SIG-M5 treated with dmso at 0.1 percent for 504 hours (cell line): ENCODE data around the gene RXRA.

Experiments used
- DNase-seq: peaks from one replicate; lab custom pipeline; 2025; ENCODE audit not compliant: unreplicated experiment; lab: John Stamatoyannopoulos, UW

The RXRA gene

DNA sequence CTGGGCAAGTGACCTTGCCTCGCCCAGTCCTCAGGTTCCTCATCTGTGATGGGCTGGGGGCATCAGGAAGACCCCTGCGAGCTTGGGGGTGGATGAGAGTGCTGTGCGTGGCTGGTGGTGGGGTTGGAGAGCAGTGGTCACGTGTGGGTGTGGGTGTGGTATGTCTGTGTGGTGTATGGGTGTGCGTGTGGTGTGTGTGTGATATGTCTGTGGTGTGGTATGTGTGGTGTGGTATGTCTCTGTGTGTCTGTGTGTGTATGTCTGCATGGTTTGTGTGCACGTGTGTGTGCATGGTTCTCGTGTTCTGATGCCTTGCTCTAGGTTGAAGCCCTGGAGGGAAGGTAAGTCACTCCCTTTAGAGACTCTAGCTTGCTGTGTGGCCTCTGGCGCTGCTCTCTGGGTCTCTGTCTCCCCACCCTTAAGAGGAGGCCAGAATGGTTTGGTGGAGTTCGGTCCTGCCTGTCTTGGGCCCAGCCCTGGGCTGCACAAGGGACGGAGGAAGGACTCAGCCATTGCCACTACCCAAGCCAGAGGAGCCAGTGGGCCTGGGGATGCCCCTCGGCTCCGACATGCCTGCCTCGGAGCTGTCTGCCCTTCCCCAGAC, 87.0 kb downstream of the RXRA start:
- DNase-seq = no peak

DNA sequence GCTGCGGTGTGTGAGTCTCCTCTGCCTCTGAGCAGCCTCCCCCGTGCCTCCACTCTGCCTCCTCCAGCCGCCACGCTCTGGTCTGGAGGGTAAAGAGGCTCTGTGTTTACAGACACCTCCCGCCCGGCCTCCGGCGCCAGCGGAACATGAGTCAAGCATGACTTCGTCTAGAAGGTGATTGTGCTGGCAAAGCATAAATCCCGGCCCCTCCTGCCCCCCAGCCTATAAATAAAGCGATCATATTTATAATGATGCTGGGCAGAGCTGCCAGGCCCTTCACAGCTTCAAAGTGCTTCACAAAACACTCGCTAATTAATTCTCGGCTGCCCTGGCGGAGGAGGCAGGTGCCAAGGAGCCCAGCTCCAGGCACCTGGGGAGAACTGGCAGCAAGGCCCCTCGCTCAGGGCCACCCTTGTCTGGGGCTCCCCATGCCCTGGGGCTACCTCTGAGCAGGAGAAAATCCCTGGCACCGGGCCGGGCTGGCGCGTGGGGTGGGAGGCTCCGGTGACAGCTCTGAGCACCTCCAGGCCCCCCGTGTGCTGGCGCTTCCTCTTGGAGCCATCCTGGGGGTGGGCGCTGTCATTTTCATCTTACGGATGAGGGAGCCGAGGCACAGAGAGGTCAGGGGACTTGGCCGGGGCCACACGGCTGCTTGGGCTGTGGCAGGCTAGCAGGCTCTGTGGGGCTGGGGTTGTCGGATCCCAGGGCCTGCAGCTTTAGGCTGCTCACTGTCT, 87.8 kb downstream of the RXRA start:
- no peak for DNase-seq

DNA sequence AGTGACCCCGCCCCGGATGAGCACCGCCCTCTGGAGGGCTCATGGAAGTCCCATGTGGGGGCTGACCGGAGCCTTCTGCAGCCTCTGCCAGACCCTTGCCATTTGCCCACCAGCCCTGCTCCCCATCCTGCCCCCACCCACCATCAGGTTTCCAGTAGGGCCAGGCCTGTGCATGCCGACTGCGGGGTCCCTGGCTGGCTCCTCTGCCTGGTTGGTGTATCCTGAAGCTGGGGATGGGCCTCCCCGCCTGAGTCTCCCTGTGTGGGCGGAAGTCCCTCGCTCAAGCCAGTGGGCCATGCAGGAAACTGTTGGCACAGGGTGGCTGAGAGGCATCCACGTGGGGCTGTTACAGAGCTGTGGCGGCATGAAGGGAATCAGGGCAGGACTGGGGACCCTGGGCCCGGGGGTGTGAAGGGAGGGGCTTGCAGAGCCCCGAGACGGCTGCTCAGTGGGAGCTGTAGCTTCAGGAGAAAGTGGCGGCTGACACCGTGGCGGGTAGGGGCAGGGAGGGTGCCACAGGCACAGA, 88.7 kb downstream of the RXRA start:
- no peak for DNase-seq

DNA sequence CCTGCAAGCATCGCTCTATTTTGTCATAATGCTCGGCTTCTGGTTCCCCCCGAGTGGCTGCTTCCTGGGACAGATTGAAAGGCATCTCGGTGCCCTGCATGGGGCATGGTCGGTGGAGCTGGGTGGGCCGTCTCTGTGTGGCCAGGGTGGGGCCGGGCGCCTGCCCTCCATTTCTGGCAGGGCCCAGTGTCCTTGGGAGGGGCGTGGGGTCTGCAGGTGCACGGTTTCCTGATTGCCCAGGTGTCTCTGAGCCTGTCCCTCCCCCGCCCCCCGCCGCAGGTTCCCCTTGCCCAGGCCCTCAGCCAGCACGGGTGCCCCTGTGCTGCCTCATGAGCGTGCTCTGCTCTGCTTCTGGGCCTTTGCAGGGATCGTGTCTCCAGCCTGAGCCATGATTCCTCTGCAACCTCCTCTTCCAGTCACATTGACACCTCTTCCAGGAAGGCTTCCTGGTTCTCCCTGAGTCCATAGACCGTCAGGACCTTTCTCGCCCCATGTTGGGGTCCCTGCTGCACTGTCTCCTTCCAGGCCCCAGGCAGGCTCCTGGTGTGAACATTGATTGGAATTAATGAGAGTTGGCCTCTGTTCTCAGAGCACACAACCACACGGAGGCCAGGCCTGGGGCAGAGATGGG, 90.2 kb downstream of the RXRA start:
- DNase-seq = no peak

DNA sequence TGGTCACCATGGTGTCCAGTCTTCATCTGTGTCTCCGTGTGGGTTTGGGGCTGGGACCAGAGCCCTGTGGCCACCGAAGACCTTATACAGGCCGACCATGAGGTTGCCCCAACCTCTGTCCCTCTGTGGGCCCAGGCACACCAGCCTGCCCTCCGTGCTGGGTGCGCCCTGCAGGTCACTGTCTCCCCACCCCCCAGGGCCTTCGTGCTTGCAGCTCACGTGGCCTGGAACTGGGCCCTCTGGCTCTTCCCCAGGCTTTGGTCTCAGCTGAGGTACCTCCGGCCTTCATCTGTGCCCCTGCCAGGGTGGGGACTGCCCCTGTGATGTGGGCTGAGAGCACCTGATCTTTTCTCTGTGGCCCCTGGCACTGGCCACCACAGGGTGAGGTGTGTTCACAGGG, 92.1 kb downstream of the RXRA start:
- no peak for DNase-seq

DNA sequence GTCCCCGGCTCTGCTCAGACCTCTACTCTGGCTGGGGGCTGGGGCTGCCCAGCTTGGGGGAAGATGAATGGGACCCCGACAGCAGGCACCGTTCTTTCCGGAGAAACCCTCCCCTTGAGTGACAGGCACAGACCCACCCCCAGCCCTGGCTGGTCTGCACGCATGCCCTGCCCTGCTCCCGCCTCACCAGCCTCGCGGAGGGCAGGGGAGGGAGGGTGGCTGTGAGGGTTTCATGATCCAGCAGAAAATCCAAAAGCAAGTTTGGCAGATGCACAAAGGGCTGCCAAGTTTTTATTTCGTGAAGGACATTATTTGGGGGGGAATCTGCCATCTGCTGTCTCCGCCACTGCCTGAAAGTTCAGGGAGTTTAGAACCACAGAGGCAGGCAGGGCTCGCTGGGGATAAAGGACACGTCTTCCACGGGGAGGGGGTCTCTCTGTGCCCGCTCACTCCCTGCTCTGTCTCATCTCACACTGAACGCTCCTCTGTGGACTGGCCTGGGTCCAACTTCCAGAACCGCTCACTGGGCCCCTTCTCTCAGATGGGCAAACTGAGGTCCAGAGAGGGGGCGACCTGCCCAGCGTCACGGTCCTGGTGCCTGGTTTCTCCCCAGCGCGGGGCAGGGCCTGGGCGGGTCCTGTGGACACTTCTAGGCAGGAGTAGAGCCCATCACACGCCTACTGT, 92.9 kb downstream of the RXRA start:
- no peak for DNase-seq

DNA sequence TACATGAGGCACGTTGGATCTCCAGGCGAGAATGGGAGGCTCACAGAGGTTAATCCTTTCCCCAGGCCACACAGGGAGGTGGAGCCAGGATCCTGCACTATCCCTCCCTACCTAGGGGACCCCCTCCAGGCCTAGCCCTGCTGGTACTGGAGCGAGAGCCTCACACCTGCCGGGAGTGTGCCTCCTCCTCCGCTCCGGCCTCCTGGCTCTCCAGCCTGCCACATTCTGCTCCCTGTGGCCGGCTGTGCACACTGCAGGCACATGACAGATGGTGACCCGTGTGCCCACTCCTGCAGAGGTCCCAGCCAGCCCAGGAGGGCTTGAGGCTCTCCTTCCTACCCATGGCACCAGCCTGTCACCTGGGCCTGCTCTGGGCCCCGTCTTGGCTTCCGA, 93.4 kb downstream of the RXRA start:
- DNase-seq = no peak

DNA sequence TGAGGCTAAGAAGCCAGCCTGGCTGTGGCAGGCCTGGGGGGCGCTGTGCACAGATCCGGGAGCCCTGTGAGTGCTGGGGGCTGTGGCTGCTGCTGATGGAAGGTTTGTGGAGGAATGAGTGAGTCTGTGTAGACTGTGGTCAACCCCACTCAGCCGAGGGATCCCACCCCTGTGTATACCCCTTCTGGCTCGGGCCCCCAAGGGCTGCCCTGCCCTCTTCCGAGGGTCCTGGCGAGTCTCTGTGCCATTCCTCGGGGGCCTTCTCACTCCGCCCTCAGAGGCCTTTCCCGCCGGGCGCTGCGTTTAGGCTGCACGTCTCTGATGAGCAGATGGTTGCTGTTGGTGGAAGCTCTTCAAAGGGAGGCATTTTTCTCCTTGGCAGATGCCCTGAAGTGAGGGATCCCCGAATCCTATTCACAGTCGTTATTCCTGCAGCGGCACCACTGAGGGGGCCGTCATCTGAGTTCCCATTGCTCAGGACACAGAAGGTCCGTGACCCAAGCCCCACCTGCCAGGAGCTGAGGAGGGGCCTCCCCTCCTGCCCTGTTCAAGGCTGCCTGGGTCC, 94.1 kb downstream of the RXRA start:
- no peak for DNase-seq

DNA sequence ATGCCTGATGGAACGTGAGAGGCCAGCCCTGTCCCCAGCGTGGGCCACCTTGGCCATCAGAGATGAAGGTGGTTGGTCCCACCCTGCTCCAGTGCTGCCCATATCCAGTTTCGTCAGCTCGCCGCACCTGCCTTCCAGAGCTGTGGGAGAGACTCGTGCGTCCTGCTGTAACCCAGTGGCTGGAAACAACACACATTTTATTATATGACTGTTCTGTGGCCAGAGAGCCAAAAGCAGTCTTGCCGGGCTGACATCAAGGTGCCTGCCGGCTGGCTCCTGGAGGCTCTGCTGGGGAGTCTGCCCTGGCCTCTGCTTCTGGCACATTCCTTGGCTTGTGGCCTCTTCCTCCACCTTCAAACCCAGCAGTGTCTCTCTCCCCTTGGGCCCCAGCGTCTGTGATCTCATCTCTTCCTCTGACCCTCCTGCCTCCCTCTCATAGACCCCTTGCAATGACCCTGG, 94.7 kb downstream of the RXRA start:
- DNase-seq = no peak

DNA sequence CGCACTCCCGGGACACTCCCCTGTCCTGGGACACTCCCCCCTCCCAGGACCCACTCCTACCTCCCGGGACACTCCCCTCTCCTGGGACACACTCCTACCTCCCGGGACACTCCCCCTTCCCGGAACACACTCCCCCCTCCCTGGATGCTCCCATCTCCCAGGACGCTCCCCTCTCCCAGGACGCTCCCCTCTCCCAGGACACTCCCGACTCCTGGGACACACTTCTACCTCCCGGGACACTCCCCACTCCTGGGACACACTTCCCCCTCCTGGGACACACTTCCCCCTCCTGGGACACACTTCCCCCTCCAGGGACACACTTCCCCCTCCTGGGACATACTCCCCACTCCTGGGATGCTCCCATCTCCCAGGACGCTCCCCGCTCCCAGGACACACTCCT, 95.6 kb downstream of the RXRA start:
- DNase-seq = no peak

DNA sequence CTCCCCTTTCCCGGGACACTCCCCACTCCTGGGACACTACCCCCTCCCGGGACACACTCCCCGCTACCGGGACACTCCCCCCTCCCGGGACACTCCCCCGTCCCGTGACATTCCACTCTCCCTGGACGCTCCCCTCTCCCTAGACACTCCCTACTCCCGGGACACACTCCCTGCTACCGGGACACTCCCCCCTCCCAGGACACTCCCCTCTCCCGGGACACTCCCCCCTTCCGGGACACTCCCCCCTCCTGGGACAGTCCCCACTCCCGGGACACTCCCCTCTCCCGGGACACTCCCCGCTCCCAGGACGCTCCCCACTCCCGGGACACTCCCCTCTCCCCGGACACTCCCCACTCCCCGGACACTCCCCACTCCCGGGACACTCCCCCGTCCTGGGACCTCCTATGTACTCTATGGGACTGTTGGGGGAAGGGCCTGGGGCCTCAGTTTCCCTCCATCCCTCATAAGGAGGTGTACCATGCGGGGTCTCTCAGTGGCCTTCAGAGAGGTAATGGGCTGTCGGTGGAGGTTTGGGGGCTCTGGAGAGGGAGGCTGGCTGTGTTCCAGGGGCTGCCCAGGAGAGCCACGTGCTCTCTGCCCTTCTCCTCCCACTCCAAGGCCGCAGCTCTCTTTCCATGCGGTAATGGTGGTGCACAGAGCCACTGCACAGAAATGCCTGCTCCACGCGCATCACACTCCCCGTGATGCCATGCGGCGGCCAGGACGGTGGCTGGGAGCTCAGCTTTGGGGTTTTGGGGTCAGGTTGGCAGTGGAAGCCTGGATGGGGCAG, 96.2 kb downstream of the RXRA start:
- DNase-seq = no peak

DNA sequence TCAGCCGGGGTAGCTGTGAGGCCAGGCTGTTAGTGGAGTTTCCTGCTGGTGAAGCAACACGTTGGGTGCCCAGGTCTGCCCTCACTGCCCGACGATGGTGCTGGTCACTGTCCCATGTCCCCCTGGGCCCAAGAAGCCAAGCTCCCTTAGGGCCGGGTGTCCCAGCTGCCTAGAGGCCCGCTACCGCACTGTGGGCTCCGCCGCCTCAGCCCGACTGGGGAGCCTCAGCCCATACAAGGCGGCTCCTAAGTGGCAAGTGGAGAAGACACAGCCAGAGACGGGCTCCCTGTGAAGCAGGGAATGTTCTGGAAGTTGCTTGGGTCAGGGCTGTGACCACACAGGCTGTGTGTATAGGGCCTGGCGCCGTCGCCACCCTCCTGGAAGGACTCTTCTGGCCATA, 96.9 kb downstream of the RXRA start:
- DNase-seq = no peak

DNA sequence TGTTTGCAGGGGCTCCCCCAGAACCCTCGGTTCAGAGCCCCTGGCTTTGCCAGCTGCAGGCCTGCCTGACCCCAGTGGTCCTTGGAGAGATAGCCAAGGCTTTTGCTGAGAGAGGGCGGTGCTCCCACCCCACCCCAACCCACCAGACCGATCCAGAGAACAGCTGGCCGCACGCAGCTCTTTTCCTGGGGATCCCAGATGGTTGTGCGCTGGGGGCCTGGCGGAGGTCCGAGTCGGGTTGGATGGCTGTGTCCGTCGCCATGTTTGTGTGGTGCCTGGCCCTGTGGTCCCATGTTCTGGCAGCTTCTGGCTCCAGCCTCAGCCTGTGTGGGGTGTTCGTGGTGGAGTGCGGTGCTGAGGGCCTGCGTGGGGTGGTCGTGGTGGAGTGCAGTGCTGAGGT, 97.5 kb downstream of the RXRA start:
- no peak for DNase-seq

DNA sequence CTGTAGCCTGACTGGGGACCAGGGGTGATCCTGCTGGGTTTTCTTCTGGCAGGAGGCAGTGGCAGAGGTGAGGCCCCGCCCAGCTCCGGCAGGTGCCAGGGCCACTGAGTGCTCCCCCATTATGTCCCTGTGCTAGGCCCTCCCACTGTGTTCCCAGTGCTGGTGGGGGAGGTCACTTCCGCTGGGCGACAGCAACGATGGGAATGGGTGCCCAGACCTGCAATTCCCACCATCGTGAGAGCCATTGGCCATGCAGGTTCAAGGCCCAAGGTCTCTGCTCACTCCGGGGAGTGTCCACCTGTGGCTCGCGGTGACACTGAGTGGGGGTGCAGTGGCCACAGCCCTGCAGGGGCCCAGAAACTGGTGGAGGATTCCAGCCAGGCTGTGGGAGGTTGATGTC, 98.6 kb downstream of the RXRA start:
- DNase-seq = no peak

DNA sequence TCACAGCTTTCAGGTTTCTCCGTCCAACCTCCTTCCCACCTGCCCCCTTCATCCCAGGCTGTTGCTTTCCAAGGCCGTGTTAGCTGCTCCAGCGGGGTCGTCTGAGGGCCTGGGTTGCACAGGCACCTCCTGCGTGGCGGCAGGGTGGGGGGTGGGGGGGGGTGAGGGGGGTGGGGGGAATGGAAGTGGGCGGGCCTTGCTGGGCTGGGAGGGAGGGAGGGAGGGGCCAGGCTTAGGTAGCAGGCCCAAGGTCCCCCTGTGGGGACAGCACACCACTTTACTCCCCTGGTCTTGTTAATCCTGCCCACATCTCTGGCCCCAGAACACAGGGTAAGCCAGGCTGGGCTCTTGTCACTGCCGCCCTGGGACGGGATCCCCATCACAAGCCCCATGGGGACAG, 99.1 kb downstream of the RXRA start:
- no peak for DNase-seq

DNA sequence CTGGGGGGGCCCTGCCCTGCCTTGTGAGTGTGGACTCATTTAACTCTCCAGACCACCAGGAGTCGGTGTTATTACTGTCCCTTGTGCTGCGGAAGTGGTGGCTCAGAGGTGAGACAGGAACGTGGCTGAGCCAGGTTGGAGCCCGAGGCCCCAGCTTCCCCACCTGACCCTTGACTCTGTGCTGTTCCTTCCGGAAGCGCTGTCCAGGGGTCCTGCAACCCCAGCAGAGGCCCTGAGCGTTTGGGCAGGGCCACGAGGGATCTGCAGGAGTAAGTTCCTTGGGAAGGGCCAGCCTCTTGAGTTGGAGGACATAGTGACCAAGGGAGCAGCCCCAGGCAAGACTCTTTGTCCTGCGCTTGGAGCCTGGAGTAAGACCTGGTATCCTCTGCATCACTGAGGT, 99.6 kb downstream of the RXRA start:
- no peak for DNase-seq

DNA sequence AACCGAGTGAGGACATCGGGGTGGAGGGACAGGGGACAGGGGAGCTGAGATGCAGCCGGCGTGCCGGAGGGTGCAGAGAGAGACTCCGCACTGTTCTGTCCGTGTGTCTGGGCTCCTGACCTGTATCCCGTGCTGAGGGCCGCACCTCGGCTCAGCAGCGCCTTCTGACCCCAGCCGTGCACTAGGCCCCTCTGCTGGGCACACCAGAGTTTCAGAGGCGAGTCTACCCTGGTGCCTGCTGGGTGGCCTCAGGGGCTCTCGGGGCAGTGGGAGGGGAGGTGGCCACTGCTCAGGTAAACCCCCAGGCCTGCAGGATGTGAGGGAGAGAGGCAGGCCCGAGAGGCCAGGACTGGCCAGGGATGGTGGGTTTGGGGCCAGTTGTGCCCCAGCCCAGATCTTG, 100.2 kb downstream of the RXRA start:
- no peak for DNase-seq

DNA sequence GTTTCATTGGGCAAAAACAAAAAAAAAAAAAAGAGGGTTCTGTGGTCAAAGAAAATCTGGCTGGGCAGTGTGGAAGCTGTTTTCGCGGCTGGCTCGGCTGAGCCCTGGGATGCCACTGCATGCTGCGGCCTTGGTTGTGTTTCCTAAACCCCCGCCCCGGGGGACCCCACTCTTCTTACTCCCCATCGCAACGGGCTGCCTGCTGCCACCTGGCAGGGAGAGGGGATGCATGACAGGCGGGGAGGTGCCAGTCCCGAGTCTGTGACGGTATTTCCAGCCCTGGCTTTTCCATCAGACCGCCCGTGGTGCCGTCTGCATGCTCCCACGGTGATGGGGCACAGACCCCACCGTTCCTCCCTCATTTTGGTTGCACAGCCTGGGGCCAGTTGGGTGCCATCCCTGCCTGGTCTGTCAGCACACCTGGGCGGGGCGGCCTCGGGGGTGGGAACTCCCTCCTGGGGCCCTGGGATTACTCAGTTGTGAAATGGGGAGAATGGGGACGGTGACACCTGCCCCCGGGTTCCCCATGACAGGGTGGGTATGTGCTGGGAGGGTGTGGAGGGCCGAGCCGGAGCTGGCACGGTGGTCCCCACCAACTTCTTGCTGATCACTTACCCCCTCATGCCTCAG, 101.0 kb downstream of the RXRA start:
- DNase-seq = no peak

DNA sequence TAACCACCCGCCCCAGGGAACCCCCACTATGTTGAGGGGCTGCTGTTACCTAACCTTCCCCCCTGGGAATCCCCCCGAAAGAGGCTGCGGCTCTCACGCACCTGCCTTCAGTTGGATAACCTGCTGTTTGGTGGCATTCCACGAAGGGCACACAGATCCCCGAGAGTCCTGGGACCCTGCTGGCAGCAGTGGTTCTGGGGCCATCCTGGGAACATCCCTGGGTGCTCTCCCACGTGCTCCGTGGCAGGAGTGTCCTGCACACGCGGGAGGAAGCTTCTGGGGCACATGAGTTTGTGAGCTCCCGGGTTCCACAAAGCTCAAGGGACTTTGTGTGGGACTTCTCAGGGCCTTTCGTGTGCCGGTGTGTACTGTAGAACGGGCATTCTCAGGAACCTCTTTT, 102.3 kb downstream of the RXRA start:
- DNase-seq = no peak

DNA sequence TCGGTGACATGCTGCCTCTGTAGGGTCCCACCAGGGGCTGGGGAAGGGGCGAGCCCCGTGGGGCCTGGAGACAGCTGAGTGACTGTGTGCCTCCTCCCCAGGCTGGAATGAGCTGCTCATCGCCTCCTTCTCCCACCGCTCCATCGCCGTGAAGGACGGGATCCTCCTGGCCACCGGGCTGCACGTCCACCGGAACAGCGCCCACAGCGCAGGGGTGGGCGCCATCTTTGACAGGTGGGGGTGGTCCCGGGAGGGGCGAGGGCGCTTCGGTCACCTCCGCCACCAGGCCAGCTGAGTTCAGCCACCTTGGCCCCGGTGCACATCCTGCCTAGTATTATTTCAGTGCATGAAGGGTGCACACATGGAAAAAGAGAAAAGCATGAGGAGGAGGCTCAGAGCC, 102.8 kb downstream of the RXRA start:
- no peak for DNase-seq
